ENCODE measurements around the gene NUP133.
"Not testable (repeated sequence)": the region's sequence is repeated elsewhere in the genome, so short reads cannot be mapped to it uniquely, and the experiment has no call there.

Gene NUP133

GRCh38 chr1:229431284-229432115 is 76.6 kb downstream of the NUP133 start:
- no peak for DNase-seq (ENCODE audit: low read depth)
- peak overlapping the region; percentile 32 for H3K4me3 ChIP-seq (ENCODE audit: low read length)
- no peaks in the 10 kb centered on the region for H3K36me3 ChIP-seq (ENCODE audit: control insufficient read depth, insufficient read depth, low read length, severe bottlenecking)
- no peak overlapping the region for H3K9ac ChIP-seq (ENCODE audit: low read length)
- H3K27me3 ChIP-seq (replicated peaks; ENCODE audit: control insufficient read depth, insufficient read depth, low read length): peaks cover 75% of the 10 kb centered on the region
- peaks cover 8% of the 10 kb centered on the region for H3K4me1 ChIP-seq (ENCODE audit: control insufficient read depth, insufficient read depth, low read length)
- no peaks in the 10 kb centered on the region for H3K9me3 ChIP-seq (ENCODE audit: control insufficient read depth, low read length)

GRCh38 chr1:229430761-229431283 is 77.3 kb downstream of the NUP133 start:
- peak overlapping the region; percentile 32 for H3K4me3 ChIP-seq (ENCODE audit: low read length)
- peaks cover 8% of the 10 kb centered on the region for H3K4me1 ChIP-seq (ENCODE audit: control insufficient read depth, insufficient read depth, low read length)
- peaks cover 82% of the 10 kb centered on the region for H3K27me3 ChIP-seq (replicated peaks; ENCODE audit: control insufficient read depth, insufficient read depth, low read length)
- no peak overlapping the region for H3K9ac ChIP-seq (ENCODE audit: low read length)
- DNase-seq (ENCODE audit: low read depth): peak; percentile 67
- no peaks in the 10 kb centered on the region for H3K36me3 ChIP-seq (ENCODE audit: control insufficient read depth, insufficient read depth, low read length, severe bottlenecking)
- H3K9me3 ChIP-seq (ENCODE audit: control insufficient read depth, low read length): no peaks in the 10 kb centered on the region

DNA sequence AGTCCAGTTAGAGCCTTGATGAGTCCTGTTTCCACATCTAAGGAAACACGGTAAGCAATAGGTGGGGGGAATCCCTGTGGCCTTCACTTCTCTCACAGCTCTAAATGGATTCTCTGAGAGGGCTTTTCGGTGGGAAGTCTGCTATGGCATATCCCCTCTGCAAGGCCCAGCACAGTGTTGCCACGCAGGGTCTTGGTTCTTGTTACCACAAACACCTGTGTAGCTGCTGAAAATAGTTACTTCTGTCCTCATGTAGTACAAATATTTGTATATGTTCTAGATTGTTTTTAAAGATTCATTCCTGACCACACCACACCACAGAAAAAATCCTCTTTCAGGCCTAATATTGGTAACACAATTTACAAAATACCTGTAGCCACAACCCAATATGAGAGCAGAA is 79.9 kb downstream of the NUP133 start:
- DNase-seq (ENCODE audit: low read depth): no peak
- Histone ChIP-seq H3K9me3 (ENCODE audit: control insufficient read depth, low read length) (peaks cover 11% of the 10 kb centered on the region), H3K27me3 (replicated peaks; ENCODE audit: control insufficient read depth, insufficient read depth, low read length) (peaks cover 66% of the 10 kb centered on the region), H3K4me1 (ENCODE audit: control insufficient read depth, insufficient read depth, low read length) (peaks cover 8% of the 10 kb centered on the region), H3K36me3 (ENCODE audit: control insufficient read depth, insufficient read depth, low read length, severe bottlenecking) (no peaks in the 10 kb centered on the region), H3K4me3 (ENCODE audit: low read length) (no peak overlapping the region), H3K9ac (ENCODE audit: low read length) (no peak overlapping the region)

DNA sequence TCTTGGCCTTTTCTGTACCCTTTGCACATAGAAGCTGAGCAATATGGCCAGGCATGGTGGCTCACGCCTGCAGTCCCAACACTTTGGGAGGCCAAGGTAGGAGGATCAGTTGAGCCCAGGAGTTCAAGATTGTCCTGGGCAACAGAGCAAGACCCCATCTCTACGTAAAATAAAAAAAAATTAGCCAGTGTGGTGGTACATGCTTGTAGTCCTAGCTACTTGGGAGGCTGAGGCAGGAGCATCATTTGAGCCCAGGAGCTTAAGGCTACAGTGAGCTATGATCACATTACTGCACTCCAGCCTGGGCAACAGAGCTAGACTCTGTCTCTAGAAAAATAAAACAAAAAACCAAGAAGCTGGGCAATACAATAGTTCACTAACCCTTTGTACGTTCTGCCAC is 80.6 kb downstream of the NUP133 start:
- no peaks in the 10 kb centered on the region for H3K36me3 ChIP-seq (ENCODE audit: control insufficient read depth, insufficient read depth, low read length, severe bottlenecking)

GRCh38 chr1:229425564-229426159 is 82.5 kb downstream of the NUP133 start:
- Histone ChIP-seq H3K4me1 (ENCODE audit: control insufficient read depth, insufficient read depth, low read length) (no peaks in the 10 kb centered on the region), H3K27me3 (replicated peaks; ENCODE audit: control insufficient read depth, insufficient read depth, low read length) (peaks cover 44% of the 10 kb centered on the region), H3K4me3 (ENCODE audit: low read length) (no peak overlapping the region), H3K9ac (ENCODE audit: low read length) (no peak overlapping the region), H3K36me3 (ENCODE audit: control insufficient read depth, insufficient read depth, low read length, severe bottlenecking) (no peaks in the 10 kb centered on the region), H3K9me3 (ENCODE audit: control insufficient read depth, low read length) (peaks cover 11% of the 10 kb centered on the region)
- DNase-seq (ENCODE audit: low read depth): no peak

More for the DNA sequence above, 80.6 kb downstream of the NUP133 start:
- no peak overlapping the region for H3K9ac ChIP-seq (ENCODE audit: low read length)
- H3K4me3 ChIP-seq (ENCODE audit: low read length): no peak overlapping the region
- no peak for DNase-seq (ENCODE audit: low read depth)
- H3K9me3 ChIP-seq (ENCODE audit: control insufficient read depth, low read length): peaks cover 11% of the 10 kb centered on the region
- peaks cover 59% of the 10 kb centered on the region for H3K27me3 ChIP-seq (replicated peaks; ENCODE audit: control insufficient read depth, insufficient read depth, low read length)
- H3K4me1 ChIP-seq (ENCODE audit: control insufficient read depth, insufficient read depth, low read length): peaks cover 8% of the 10 kb centered on the region

GRCh38 chr1:229420765-229421164 is 87.4 kb downstream of the NUP133 start:
- Histone ChIP-seq H3K4me1 (ENCODE audit: control insufficient read depth, insufficient read depth, low read length) (no peaks in the 10 kb centered on the region), H3K27me3 (replicated peaks; ENCODE audit: control insufficient read depth, insufficient read depth, low read length) (peaks cover 10% of the 10 kb centered on the region), H3K36me3 (ENCODE audit: control insufficient read depth, insufficient read depth, low read length, severe bottlenecking) (no peaks in the 10 kb centered on the region), H3K9ac (ENCODE audit: low read length) (no peak overlapping the region), H3K9me3 (ENCODE audit: control insufficient read depth, low read length) (peaks cover 11% of the 10 kb centered on the region), H3K4me3 (ENCODE audit: low read length) (no peak overlapping the region)
- DNase-seq (ENCODE audit: low read depth): no peak

GRCh38 chr1:229420224-229420623 is 87.9 kb downstream of the NUP133 start:
- Histone ChIP-seq H3K36me3 (ENCODE audit: control insufficient read depth, insufficient read depth, low read length, severe bottlenecking) (no peaks in the 10 kb centered on the region), H3K9me3 (ENCODE audit: control insufficient read depth, low read length) (peaks cover 11% of the 10 kb centered on the region), H3K4me3 (ENCODE audit: low read length) (no peak overlapping the region), H3K27me3 (replicated peaks; ENCODE audit: control insufficient read depth, insufficient read depth, low read length) (peaks cover 7% of the 10 kb centered on the region), H3K9ac (ENCODE audit: low read length) (no peak overlapping the region), H3K4me1 (ENCODE audit: control insufficient read depth, insufficient read depth, low read length) (no peaks in the 10 kb centered on the region)
- no peak for DNase-seq (ENCODE audit: low read depth)

GRCh38 chr1:229418586-229418985 is 89.6 kb downstream of the NUP133 start:
- H3K4me3 ChIP-seq (ENCODE audit: low read length); H3K9ac ChIP-seq (ENCODE audit: low read length); H3K36me3 ChIP-seq (ENCODE audit: control insufficient read depth, insufficient read depth, low read length, severe bottlenecking); H3K4me1 ChIP-seq (ENCODE audit: control insufficient read depth, insufficient read depth, low read length); H3K9me3 ChIP-seq (ENCODE audit: control insufficient read depth, low read length); DNase-seq (ENCODE audit: low read depth); H3K27me3 ChIP-seq (replicated peaks; ENCODE audit: control insufficient read depth, insufficient read depth, low read length): not testable (repeated sequence)

- DNase-seq (ENCODE audit: low read depth); H3K36me3 ChIP-seq (ENCODE audit: control insufficient read depth, insufficient read depth, low read length, severe bottlenecking); H3K9ac ChIP-seq (ENCODE audit: low read length); H3K4me3 ChIP-seq (ENCODE audit: low read length); H3K4me1 ChIP-seq (ENCODE audit: control insufficient read depth, insufficient read depth, low read length); H3K9me3 ChIP-seq (ENCODE audit: control insufficient read depth, low read length): not testable (repeated sequence)
- peaks cover 39% of the 10 kb centered on the region for H3K27me3 ChIP-seq (replicated peaks; ENCODE audit: control insufficient read depth, insufficient read depth, low read length)
These were observed 95.3 kb downstream of the NUP133 start for GRCh38 chr1:229412810-229413209.

GRCh38 chr1:229412056-229412455 is 96.1 kb downstream of the NUP133 start:
- H3K27me3 ChIP-seq (replicated peaks; ENCODE audit: control insufficient read depth, insufficient read depth, low read length): peaks cover 46% of the 10 kb centered on the region
- no peak for DNase-seq (ENCODE audit: low read depth)
- H3K9me3 ChIP-seq (ENCODE audit: control insufficient read depth, low read length): no peaks in the 10 kb centered on the region

GRCh38 chr1:229411434-229412055 is 96.6 kb downstream of the NUP133 start:
- no peak overlapping the region for H3K9ac ChIP-seq (ENCODE audit: low read length)
- H3K4me3 ChIP-seq (ENCODE audit: low read length): no peak overlapping the region
- H3K27me3 ChIP-seq (replicated peaks; ENCODE audit: control insufficient read depth, insufficient read depth, low read length): peaks cover 49% of the 10 kb centered on the region
- H3K9me3 ChIP-seq (ENCODE audit: control insufficient read depth, low read length): no peaks in the 10 kb centered on the region
- peaks cover 17% of the 10 kb centered on the region for H3K4me1 ChIP-seq (ENCODE audit: control insufficient read depth, insufficient read depth, low read length)
- H3K36me3 ChIP-seq (ENCODE audit: control insufficient read depth, insufficient read depth, low read length, severe bottlenecking): no peaks in the 10 kb centered on the region
- DNase-seq (ENCODE audit: low read depth): no peak

More at GRCh38 chr1:229412056-229412455, 96.1 kb downstream of the NUP133 start:
- no peak overlapping the region for H3K9ac ChIP-seq (ENCODE audit: low read length)
- H3K4me1 ChIP-seq (ENCODE audit: control insufficient read depth, insufficient read depth, low read length): peaks cover 16% of the 10 kb centered on the region
- H3K4me3 ChIP-seq (ENCODE audit: low read length): no peak overlapping the region
- no peaks in the 10 kb centered on the region for H3K36me3 ChIP-seq (ENCODE audit: control insufficient read depth, insufficient read depth, low read length, severe bottlenecking)

All from adipocyte (in vitro differentiated cells).